HG02588 (cell line): Measurements from ENCODE around the gene MRFAP1.

Source experiments
- ATAC-seq: cut with Tn5 transposase; IDR thresholded peaks from one replicate; pipeline ENCODE4 v1.9.1; 2021; ENCODE audit warnings: mild to moderate bottlenecking, moderate library complexity; ENCODE audit not compliant: unreplicated experiment

The MRFAP1 gene

GRCh38 chr4:6640292-6641163 lies at the start of gene MRFAP1:
Gene MRFAP1 (plus strand): TSS chr4:6640685. CDS start chr4:6640863, 178 bp downstream.
- peak; percentile 86 for ATAC-seq

DNA sequence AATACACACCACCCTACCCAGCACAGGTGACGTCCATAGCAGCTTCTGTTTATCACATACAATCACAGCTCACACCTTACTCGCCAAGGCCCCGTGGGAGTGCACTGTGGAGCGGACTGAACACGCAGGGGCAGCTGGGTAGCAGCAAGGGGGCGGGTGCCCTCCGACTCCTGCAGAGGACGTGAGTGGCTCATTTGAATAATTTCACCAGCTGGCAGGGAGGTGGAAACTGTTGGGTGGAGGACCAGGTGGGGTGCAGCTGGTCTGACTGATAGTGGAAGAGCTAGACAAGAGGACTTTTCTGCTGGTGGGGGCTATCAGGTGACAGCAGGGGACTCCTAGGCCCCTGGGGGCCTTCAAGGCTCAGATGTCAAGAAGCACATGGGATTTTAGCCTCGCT lies 49.2 kb upstream of the MRFAP1 start:
- ATAC-seq: peak; percentile 74

- ATAC-seq: no peak
Measured at GRCh38 chr4:6591781-6592180, 48.7 kb upstream of the MRFAP1 start.

DNA sequence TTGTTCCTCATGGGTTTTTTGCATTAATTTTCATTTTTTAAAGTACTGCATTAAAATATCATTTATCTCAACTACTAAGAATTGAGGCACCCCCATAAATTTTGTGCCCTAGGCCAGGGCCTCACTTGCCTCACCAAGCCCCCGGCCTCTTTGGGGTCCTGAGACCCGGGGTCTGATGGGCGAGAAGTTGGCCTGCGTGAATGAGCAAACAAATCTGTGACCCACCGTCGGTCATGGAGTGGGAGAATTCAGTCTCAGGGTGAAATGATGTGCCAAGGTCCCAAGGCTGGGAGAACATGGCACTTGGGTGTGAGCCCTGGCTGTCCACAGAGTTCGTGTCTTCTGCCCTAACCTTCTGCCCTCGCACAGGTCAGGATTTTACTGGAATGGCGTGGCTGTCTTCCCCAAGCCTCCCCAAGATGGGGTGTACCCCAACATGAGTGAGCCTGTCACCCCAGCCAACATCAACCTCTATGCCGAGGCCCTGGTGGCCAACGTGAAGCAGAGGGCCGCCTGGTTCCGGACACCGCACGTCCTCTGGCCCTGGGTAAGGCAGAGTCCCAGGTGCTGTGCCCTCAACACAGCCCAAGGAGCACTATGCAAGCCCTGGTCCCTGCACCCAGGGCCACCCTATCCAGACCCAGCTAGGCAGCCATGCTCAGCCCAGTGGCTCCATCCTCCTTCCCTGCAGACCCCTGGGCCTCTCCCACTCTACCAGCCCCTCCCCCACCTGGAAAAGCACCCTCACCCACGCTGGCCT lies 47.5 kb upstream of the MRFAP1 start:
- no peak for ATAC-seq

- no peak for ATAC-seq
Measured at GRCh38 chr4:6594341-6594740, 46.1 kb upstream of the MRFAP1 start.

GRCh38 chr4:6594826-6595355 lies 45.6 kb upstream of the MRFAP1 start:
- ATAC-seq: no peak

- no peak for ATAC-seq
Measured at GRCh38 chr4:6595897-6596537, 44.5 kb upstream of the MRFAP1 start.

- ATAC-seq: no peak
Measured at GRCh38 chr4:6596948-6597347, 43.5 kb upstream of the MRFAP1 start.

GRCh38 chr4:6598127-6598526 lies 42.4 kb upstream of the MRFAP1 start:
- ATAC-seq: no peak

GRCh38 chr4:6598641-6599040 lies 41.8 kb upstream of the MRFAP1 start:
- no peak for ATAC-seq

- ATAC-seq: no peak
Measured at GRCh38 chr4:6601661-6602250, 38.7 kb upstream of the MRFAP1 start.

DNA sequence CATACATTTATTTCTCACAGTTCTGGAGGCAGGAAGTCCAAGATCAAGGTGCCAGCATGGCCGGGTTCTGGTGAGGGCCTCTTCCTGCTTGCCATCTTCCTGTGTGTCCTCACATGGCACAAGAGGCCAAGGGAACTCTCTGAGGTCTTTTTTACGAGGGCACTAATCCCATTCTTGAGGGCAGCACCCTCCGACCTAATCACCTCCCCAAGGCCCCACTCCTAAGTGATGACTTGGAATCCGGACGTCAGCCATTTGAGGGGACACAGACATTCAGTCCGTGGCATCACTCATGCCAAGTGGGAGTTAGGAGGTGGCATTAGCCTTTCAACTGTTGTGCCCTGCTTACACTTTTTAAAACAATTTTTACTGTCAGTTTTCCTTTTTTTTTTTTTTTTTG lies 38.2 kb upstream of the MRFAP1 start:
- no peak for ATAC-seq

DNA sequence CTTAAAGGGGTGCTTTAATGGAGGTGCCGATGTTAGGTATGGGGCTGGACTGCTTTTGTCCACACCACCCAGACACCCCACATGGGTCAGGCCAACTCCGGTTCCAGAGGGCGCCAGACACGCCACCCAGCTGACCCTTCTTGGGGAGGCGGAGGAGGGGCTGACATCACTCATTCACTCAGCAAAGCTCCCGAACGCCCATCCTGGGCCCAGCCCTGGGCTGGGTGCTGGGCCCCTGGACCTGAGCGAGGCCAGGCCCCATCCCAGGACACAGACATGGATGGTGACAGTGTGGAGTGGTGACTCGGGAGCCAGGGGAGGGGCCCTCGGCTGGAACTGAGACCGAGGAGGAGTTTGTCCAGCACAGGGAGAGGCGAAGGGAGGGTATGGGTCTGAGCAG lies 37.4 kb upstream of the MRFAP1 start:
- ATAC-seq: no peak

GRCh38 chr4:6605114-6605513 lies 35.4 kb upstream of the MRFAP1 start:
- no peak for ATAC-seq

DNA sequence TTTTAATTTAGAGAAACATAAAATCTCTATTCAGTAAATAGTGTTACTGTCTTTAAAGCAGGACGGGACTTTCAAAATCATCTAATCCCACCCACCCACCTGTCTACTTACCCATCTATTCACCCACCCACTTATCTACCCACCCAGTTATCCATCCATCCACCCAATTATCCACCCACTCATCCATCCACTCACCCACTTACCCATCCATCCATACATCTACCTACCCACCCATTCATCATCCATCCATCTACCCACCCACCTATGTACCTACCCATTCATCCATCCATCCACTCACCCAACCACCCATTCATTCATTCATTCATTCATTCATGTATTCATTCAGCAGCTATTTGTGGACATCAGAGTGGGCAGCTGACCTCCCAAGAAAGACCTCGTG lies 34.9 kb upstream of the MRFAP1 start:
- ATAC-seq: no peak

DNA sequence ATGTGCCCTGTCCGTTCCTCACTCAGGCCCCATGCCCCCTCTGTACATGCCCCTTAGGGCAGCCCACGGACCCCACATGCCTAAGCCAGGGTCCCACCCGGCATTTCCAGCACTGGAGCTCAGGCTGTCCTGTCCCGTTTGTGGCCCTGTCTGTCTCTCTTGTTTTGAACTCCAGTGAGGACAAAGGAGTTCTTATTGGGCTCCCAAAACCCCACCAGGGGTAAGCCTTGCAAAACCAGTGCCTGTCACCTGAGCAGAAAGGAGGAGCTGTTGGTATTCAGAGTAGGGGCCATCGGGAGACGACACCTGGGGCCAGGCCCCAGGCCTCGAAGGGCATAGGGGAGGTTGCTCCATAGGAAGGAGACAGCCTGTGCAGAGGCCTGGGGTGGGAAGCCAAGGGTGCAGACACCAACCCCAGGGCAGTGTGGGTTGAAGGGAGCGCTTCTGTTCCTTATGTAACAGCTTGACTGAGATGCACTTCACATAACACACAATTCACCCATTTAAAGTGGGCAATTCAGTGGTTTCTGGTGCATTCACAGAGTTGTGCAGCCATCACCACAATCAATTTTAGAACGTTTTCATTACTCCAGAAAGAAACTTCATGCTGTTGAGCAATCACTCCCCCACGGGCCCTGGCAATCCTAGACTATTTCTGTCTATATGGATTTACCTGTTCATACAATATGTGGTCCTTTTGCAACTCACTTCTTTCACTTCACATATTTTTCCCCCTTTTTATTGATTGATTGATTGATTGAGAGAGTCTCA lies 33.8 kb upstream of the MRFAP1 start:
- ATAC-seq: no peak

DNA sequence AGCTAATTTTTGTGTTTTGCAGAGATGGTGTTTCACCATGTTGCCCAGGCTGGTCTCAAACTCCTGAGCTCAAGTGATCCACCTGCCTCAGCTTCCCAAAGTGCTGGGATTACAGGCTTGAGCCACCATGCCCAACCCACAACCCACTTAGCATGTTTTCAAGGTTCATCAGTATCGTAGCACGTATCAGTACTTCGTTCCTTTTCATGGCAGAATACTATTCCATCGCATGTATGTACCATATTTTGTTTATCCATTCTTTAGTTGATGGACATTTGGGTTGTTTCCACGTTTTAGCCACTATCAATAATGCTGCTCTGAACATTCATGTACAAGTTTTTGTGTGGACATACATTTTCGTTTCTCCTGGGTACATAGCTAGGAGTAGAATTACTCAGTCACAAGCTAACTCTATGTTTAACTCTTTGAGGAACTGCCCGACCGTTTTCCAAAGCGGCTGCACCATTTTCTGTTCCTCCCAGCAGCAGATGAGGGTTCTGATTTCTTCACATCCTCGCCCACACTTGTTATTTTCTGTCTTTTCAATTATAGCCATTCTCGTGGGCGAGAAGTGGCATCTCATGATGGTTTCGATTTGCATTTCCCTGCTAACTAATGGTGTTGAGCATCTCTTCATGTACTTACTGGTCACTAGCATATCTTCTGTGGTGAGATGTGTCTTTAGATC lies 33.0 kb upstream of the MRFAP1 start:
- no peak for ATAC-seq

DNA sequence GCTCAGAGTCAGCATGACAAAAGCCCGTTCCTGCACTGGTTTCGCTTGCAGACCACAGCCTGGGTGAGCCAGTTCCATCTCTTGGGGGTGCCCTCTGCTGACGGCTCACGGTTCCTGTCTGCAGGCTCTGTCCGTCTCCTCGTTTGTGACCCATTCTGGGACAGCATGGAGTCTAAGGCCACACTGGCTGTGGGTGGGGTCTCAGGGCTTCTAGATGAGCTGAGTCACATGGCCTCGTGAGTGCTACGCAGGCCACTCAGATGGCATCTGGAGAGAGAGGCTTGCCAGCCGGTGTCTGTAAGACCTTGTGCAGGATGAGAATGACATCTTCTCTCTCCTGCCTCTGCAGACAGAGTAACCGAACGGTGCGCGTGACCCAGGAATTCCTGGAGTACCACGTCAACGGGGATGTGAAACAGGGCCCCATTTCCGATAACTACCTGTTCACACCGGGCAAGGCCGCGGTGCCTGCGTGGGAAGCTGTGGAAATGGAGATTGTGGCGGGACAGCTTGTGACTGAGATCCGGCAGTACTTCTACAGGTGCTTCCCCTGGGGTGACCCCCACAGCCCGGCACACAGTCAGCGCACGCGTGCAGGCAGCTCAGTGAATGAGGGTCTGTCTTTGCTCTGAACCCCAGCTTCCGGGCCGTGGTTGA lies 31.6 kb upstream of the MRFAP1 start:
- no peak for ATAC-seq

DNA sequence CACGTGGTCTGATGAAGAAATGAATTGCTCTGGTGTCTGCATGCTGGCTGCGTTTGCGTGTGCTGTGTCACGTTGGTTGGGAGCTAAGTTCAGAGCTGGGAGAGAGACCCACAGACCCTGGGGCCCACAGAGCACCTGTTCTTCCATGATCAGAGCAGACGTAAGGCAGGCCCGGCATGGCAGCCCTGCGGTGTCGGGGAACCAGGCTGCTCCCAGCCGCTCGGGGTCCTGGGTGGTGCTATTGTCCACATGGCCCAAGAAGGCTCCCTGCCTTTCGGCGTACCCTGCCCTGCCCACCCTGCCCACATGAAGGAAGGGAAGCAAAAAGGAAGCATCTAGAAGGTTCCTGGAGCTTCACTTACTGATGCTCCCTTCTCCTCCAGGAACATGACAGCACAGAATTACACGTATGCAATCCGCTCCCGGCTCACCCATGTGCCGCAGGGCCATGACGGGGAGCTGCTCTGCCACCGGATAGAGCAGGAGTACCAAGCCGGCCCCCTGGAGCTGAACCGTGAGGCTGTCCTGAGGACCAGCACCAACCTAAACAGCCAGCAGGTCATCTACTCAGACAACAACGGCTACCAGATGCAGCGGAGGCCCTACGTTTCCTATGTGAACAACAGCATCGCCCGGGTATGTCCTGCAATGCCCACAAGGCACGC lies 30.9 kb upstream of the MRFAP1 start:
- ATAC-seq: no peak
